HFF-Myc (cell line): ENCODE data around the gene MRPL3.
A peak's percentile ranks its signal among the peaks of the same experiment; 100 is the strongest.

Experiments
- DNase-seq: peaks from one replicate; pipeline ENCODE4 v3.0.0-alpha.2; 2011; ENCODE audit warnings: low read depth; ENCODE audit errors: extremely low read depth
- H3K4me3 ChIP-seq: replicated peaks from 2 replicates; pipeline ENCODE4 v1.5.1; 2011; ENCODE audit warnings: low read depth, mild to moderate bottlenecking, control low read depth, low read length
- CTCF ChIP-seq: IDR thresholded peaks from 2 replicates; pipeline ENCODE4 v1.5.1; 2012; ENCODE audit warnings: mild to moderate bottlenecking, low read depth, low read length, control low read depth; ENCODE audit errors: missing control alignments

MRPL3 gene

GRCh38 chr3:131544557-131544956 lies 41.8 kb upstream of the MRPL3 start:
- no peak for TF ChIP-seq CTCF
- DNase-seq, result no peak
- H3K4me3 ChIP-seq, result no peak overlapping the region

GRCh38 chr3:131543714-131544113 lies 40.9 kb upstream of the MRPL3 start:
- H3K4me3 ChIP-seq, result no peak overlapping the region
- DNase-seq, result peak; percentile 84
- peak; percentile 7 for TF ChIP-seq CTCF

DNA sequence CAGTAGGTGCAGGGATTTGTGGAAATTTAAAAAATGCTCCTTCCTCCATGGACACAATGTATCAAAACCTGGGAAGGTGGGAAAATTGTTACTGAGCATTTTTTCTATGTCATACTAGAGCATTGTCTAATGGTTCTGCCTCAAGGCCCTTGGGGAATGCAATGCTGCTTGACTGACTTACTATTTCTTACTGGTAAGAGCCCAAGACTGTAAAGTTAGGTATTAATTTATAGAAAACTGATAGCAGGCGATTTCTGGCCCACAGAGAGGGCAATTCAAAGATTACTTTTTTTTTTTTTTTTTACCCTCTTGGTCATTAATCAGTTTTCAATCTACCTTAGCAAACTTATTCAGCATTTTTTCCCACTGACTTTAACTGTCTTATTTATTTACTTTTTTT lies 38.5 kb upstream of the MRPL3 start:
- no peak for TF ChIP-seq CTCF
- no peak for DNase-seq
- no peak overlapping the region for H3K4me3 ChIP-seq

DNA sequence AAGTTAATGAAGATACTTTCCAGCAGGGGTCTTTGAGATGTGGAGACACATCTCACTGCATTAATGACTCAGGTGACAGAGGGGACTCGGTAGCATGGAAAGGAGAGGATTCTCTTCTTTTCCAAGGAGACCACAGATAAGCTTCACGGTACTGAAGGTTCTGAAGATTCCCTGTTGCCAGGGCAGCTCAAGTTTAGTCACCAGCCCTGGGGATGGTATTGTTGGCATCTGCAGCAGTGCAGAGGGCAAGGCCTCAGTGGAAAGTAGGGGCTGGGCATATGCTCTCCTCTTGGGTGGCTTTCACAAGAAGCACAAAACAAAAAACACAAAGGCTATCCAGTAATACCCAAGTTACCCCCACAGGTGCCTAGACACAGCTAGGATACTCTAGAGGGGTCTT lies 38.0 kb upstream of the MRPL3 start:
- TF ChIP-seq CTCF, result no peak
- DNase-seq, result no peak
- no peak overlapping the region for H3K4me3 ChIP-seq

DNA sequence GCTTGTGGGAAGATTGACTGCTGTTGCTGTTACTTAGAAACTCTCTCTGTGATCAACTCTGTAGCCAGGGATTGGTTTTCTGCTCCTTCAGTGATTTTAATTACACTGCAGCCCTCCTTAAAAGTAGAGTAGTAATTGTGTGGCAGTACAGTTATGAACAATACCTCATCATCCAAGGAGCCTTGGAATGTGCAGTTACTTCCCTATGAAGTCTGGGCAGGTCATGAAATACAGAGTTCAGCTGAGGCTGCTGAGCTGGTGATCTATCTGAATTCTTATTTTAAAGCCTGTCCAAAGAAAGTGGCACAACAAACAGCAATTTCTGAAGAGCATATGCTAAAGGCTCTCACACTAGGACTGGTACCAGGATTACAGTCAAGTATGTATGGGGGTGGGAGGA lies 37.4 kb upstream of the MRPL3 start:
- TF ChIP-seq CTCF, result no peak
- no peak for DNase-seq
- no peak overlapping the region for H3K4me3 ChIP-seq

GRCh38 chr3:131538968-131539367 lies 36.2 kb upstream of the MRPL3 start:
- no peak for DNase-seq
- no peak overlapping the region for H3K4me3 ChIP-seq
- TF ChIP-seq CTCF, result no peak

DNA sequence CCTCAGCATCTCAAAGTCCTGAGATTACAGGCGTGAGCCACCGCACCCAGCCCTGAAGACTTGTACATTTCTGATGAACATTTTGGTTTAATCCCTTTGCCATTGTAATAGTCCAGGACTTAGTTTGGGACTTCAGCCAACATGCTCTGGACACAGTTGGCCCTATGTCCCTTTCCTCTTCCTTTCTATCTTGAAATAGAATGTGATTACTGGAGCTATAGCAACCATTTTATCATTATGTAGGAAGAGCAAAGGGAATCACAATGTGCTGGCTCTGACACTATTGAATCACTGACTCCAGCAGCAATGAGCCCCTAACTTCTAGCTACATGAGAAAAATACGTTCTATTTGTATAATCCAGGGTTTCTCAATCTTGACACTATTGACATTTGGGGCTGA lies 34.8 kb upstream of the MRPL3 start:
- H3K4me3 ChIP-seq, result no peak overlapping the region
- no peak for TF ChIP-seq CTCF
- DNase-seq, result no peak
